Activated T-helper 1 cell treated with Interleukin-2 at 50 U/mL for 16 hours (primary cell): ENCODE measurements around the gene CDK3.
"Not testable (repeated sequence)": the region's sequence is repeated elsewhere in the genome, so short reads cannot be mapped to it uniquely, and the experiment has no call there.

Experiments used
- DNase-seq: peaks from one replicate; pipeline ENCODE4 v3.0.0-alpha.2; 2020; ENCODE audit warnings: low read depth

The CDK3 gene

DNA sequence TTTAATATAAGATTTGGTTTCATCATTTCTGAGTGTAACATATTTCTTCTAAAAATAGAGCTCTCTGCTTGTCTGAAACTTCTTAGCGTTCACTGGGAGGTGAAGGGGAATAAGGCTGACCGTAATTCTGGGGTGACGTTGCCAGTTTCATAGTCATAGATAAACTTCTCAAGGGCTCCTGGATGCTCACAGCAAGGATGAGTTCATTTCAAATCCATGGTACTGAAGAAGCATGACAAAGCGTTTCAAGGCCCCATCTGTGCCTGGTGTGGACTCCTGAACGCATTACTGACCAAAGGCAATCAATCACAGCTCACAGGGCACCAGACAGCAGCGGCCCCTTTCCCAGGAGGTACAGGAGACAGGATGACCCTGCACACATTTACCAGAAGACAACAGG lies 38.5 kb downstream of the CDK3 start:
- no peak for DNase-seq

DNA sequence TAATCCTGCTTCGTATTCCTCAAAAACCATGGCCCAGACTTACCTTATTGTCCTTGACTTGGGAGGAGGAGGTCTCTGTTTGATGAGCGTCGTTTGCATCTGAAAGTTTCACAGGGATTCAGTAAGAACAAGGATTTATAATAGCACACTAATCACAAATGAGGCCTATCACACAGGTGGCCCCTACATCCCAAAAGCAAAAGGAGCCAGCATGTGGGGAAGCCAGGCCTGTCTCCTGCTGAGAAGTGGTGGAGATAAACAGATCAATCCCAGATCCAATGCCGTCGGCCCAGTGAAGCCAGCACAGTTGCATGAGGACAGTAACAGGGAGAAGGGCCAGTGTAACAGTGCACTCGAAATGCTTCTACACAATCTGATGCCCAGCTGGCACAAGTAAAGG lies 39.7 kb downstream of the CDK3 start:
- DNase-seq = no peak

DNA sequence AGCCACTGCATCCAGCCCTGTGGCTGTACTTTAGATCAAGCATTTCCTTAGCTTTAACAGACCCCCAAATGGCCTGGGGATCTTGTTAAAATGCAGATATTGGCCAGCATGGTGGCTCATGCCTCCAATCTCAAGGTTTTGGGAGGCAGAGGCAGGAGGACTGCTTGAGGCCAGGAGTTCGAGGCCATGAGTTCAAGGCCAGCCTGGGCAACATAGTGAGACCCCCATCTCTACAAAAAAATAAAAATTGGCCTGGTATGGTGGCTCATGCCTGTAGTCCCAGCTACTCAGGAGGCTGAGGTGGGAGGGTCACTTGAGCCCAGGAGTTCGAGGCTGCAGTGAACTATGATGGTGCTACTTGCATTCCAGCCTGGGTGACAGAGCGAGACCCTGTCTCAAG lies 42.2 kb downstream of the CDK3 start:
- not testable (repeated sequence) for DNase-seq

DNA sequence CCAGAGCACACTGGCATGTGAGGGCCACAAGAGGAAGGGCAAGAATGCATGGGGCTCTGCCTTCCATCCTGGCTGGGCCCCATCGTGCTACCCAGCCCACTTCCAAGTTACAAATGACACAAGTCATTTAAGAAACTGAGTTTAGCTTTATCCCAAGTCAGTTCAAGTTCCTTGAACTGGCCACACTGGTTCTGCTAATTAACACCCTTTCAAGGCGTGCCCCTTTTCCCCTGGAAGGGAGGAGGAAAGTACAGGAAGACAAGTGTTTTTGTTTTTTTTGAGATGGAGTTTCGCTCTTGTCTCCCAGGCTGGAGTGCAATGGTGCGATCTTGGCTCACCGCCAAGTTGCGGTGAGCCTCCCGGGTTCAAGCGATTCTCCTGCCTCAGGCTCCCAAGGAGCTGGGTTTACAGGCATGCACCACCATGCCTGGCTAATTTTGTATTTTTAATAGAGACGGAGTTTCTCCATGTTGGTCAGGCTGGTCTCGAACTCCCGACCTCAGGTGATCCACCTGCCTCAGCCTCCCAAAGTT lies 43.9 kb downstream of the CDK3 start:
- not testable (repeated sequence) for DNase-seq

DNA sequence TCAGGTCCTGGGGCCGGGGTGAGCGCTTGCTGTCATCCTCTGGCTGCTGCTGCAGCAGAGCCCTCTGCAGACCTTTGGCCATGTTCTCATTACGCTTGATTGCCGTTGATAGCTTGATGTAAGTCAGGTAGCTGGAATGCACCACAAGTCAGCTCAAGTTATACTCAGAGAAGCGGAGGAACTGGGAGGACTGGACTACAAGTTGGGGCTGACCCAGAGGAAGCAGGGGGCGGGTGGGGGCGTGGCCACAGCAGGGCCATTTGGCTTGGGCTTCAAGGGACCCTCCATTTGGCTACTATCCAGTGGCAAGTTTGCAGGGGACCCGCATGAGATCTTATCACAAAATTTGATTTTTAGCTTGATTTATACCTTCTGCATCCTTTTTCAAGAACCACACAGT lies 45.4 kb downstream of the CDK3 start:
- no peak for DNase-seq

DNA sequence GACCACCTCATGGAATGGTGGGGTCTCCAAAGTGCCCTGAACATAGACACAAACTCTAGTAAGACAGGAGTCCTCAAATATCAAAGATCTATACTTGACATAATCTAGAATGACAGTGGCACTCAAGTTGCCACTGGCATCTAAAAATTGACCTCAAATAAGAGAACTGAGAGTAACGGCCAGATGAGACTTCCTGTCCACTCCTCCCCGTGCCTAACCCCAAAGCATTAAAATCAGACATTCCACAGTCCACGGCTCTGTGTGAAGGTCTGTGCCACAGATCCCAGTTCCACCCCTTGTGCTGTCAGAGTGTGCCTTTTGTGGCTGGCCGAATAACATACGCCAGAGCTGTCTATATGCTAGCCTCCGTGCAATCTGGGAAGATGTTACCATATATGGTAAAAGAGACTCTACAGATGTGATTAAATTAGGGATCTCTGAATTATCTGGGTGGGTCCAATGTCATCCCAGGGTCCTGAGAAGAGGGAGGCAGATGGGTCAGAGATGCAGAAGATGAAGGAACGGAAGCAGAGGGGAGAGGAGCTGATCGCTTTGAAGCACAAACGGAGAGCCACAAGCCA lies 47.5 kb downstream of the CDK3 start:
- DNase-seq = no peak

DNA sequence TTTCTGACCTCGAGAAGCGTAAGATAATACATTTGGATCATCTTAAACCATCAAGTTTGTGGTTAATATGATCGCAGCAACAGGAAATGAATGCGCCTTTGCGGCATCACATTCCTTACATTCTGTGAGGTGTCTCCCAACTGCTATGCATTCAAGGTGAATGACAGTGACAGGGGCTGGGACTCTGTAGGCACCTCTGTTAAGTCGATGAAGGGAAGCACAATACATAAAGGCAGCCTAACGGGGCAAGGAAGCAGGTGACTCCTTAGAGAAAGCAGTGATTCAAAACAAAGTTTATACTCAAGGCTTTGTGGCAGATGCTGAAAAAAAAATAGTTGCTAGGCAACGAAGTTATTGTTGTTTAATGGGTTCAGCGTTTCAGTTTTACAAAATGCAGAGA lies 48.1 kb downstream of the CDK3 start:
- no peak for DNase-seq

DNA sequence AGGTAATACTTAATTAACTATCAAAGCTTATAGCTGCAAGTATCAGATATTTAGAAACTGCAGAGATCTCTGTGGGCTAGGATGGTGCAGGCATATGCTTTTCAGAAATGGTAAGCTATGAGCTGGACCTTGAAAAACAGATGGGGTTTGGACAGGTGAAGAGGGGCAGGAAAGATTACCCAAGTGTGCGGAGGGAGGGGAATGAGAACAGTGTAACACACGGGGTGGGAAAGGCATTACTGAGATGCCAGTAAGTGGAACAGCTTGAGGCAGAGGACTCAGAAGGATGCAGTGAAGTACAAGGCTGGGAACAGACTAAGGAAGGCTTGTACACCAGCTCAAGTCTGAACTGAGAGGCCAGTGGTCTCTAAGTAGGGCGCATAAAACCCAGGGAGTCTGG lies 48.6 kb downstream of the CDK3 start:
- DNase-seq = no peak

DNA sequence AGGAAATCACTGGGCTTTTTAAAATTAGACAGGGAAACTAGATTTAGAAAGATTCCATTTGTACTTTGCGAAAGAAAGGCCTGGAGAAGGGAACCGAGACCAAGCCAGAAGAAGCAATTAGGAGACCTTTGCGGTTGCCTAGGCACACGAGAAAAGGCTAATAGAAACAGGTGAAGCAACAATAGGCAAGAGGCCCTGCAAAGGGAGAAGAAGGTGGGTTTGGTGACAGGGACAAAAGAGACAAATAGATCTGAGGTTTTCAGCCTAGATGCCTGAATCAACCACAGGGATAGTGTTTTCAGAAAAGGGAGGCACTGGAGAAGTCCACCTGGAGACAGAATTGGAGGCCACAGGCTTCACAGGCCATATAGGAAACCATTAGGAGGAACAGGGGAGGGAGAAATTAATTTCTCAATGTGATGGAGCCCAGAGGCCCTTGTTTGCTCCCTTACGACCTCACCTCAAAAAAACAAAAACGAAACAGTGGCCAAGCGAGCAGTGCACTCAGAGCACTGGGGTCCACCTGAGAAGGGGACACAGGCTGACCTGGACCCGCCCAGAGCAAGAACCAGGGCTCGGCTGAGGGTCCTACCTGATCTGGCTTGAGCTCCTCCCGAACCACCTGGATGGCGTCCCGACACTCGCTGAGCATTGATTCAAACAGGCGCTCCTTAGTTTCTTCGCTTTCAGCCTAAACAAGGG lies 49.3 kb downstream of the CDK3 start:
- DNase-seq = no peak

DNA sequence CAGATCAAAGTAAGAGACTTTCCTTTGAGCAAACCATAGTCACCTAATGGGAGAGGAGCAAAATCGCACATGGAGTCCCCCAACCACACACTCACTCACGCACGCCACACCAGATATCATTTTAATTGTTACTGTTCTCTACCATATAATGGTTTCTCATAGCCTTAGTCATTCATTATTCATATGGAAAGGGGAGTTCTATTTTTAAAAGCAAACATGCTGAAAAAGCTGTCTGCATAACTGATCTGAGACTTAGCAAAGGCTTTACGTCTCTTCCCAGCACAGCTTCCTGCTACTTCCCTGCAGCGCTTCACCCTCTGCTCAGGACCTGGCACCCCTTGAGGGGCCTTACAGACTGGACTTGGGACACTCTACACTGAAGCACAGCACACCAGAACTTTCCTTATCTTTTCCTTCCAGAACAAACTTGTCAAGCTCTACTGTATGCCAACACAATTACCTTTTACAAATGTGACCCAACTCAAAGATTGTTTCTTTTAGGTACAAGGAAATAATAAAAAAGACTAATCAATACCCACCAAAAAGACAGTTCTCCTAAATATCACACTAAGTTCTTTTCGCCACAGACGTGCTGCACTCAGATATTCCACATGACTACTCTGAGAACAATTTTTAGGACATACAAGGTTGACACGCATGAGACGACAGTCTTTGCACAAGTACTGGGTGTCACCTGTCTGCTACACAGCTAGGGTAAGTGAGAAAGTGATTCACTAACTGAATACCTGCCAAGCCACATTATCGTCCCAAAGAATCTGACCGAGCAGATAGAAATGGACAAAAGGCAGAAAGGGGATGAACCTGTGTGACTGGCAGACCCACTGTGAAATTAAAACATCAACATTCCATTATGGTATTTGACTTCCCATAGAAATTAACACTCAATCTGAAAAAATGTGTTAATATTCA lies 50.1 kb downstream of the CDK3 start:
- DNase-seq = no peak

DNA sequence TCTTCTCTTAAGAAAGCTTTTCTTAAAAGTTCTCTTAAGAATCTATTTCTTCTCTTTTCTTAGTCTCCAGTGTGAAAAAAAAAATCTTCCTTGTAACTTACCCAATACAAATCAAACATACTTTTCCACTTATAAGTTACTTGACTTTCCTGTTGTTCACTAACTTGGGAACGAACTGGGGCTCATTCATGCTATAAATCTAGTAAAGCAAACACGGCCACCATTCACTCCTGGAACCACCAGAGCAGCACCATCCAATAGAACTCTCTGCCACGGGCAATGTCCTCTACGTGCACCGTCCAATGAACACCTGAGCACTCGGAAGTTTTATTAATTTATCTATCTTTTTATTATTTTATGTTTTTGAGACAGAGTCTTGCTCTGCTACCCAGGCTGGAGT lies 50.9 kb downstream of the CDK3 start:
- no peak for DNase-seq

DNA sequence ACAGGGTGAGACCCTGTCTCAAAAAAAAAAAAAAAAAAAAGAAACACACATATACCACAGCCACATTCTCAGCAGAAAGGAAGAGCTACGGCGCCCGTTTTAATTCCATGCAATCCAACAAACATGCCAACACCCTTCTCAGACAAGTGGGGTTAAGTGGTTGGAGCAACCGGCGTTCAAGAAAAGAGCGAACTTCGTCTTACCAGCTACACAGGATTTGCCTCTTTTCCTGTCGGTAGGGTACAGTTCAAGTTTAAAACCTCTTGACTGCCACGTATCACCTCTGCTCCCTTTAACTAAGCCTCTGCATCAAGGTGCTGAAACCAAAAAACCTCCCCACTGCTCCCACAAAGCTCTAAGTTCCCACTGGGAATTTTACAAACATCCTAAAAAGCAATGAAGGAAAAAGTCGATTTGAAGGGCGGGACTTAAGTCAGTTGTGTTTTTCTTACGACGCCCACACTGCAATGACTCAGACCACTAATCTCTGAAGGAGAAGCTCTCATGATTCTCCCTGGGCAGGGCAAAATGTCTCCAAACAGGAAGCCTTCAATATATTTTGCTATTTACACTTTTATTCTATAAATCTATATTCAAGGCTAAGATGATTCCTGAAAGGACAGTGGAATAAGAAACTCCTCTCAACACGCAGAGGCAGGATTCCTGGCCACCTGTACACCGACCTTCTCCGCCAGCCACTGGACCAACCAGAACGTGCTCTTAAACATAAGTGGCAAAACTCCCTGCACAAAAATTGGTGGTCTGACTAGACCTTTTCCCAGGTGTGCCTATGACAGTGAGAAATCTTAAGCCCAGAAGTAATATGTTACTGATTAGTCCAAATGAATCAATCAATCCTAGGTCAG lies 52.8 kb downstream of the CDK3 start:
- DNase-seq = no peak

DNA sequence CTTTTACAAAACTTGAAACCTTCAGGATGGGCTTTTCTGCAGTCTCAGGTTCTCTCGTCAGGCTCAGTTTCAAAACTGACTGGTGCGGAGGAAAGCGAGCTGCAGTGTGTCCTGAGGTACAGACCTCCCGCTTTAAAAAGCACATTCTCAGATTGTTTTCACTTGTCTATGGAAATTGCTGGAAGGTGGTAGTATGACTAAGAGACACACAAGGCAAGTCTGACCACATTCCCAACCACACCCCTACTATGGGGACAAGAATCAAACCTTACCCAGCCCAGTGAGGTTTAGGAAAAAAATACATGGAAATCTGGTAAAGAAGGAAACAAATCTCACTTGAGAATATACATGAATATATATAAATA lies 53.4 kb downstream of the CDK3 start:
- no peak for DNase-seq
